GM23338 (cell line): ENCODE results near the gene STIP1. TPM values are rescaled to one million over a fixed set of nuclear protein-coding genes. Genes with fewer than 3 reads are reported as not detected.

ENCODE experiments used
- ATAC-seq: fragments of 200-7000 bp; cut with Tn5 transposase; 3 replicates; pipeline ENCODE4 v1.9.1; 2020
- DNase-seq: peaks from one replicate; pipeline ENCODE4 v3.0.0-alpha.2; 2015; ENCODE audit warnings: low spot score
- H2AFZ ChIP-seq: fragments of 200-600 bp; sonication (generic); 2 replicates; pipeline ENCODE4 v1.8.0; 2016; ENCODE audit warnings: antibody characterized with exemption, mild to moderate bottlenecking, moderate library complexity
- H3F3A ChIP-seq: fragments of 200-600 bp; sonication (generic); replicated peaks from 2 replicates; pipeline ENCODE4 v1.8.0; 2017; ENCODE audit warnings: antibody characterized with exemption, mixed run types, low read depth
- H3K27ac ChIP-seq: fragments of 200-600 bp; sonication (generic); 2 replicates; pipeline ENCODE4 v1.6.1; 2016; ENCODE audit warnings: low read depth
- H3K27me3 ChIP-seq: fragments of 200-600 bp; sonication (generic); 2 replicates; pipeline ENCODE4 v1.8.0; 2016; ENCODE audit warnings: mild to moderate bottlenecking, mixed run types, moderate library complexity; ENCODE audit not compliant: insufficient read depth
- H3K36me3 ChIP-seq: fragments of 200-600 bp; sonication (generic); 2 replicates; pipeline ENCODE4 v1.8.0; 2016; ENCODE audit warnings: mild to moderate bottlenecking; ENCODE audit not compliant: insufficient read depth
- H3K4me1 ChIP-seq: fragments of 200-600 bp; sonication (generic); 2 replicates; pipeline ENCODE4 v1.8.0; 2016; ENCODE audit warnings: mild to moderate bottlenecking, moderate library complexity; ENCODE audit not compliant: insufficient read depth
- H3K4me2 ChIP-seq: fragments of 200-600 bp; sonication (generic); 2 replicates; pipeline ENCODE4 v1.7.1; 2017; ENCODE audit warnings: mixed run types
- H3K4me3 ChIP-seq: fragments of 200-600 bp; sonication (generic); 2 replicates; pipeline ENCODE4 v1.6.1; 2016; ENCODE audit warnings: mixed run types
- H3K79me2 ChIP-seq: fragments of 200-600 bp; sonication (generic); replicated peaks from 2 replicates; pipeline ENCODE4 v1.8.0; 2017; ENCODE audit warnings: mild to moderate bottlenecking; ENCODE audit not compliant: insufficient read depth
- H3K9me2 ChIP-seq: fragments of 200-600 bp; sonication (generic); 2 replicates; pipeline ENCODE4 v1.8.0; 2017; ENCODE audit not compliant: insufficient read depth
- H4K20me1 ChIP-seq: fragments of 200-600 bp; sonication (generic); replicated peaks from 2 replicates; pipeline ENCODE4 v1.8.0; 2017; ENCODE audit warnings: mild to moderate bottlenecking; ENCODE audit not compliant: insufficient read depth
- H3K27ac Mint-ChIP-seq: 2 replicates; pipeline ENCODE4 v1.8.0; 2020; ENCODE audit warnings: inconsistent platforms, mild to moderate bottlenecking, moderate library complexity, mixed read lengths
- H3K27me3 Mint-ChIP-seq: 3 replicates; pipeline ENCODE4 v1.8.0; 2022; ENCODE audit warnings: low read depth, mild to moderate bottlenecking, moderate library complexity, mixed read lengths, inconsistent platforms; ENCODE audit not compliant: insufficient read depth, poor library complexity
- H3K36me3 Mint-ChIP-seq: 3 replicates; pipeline ENCODE4 v1.8.0; 2021; ENCODE audit warnings: low read depth, mild to moderate bottlenecking, inconsistent platforms, moderate library complexity, mixed read lengths
- H3K4me1 Mint-ChIP-seq: 3 replicates; pipeline ENCODE4 v1.8.0; 2020; ENCODE audit warnings: mild to moderate bottlenecking, inconsistent platforms, mixed read lengths
- H3K4me3 Mint-ChIP-seq: 3 replicates; pipeline ENCODE4 v1.8.0; 2021; ENCODE audit warnings: moderate library complexity, mild to moderate bottlenecking, inconsistent platforms, mixed read lengths
- H3K9me3 Mint-ChIP-seq: 3 replicates; pipeline ENCODE4 v1.8.0; 2020; ENCODE audit warnings: moderate library complexity, mild to moderate bottlenecking, inconsistent platforms, mixed read lengths
- EZH2 ChIP-seq: fragments of 200-600 bp; sonication (generic); IDR thresholded peaks from one replicate; pipeline ENCODE4 v1.8.0; 2017; ENCODE audit warnings: antibody characterized with exemption, mild to moderate bottlenecking, low read depth; ENCODE audit not compliant: unreplicated experiment
- REST ChIP-seq: IDR thresholded peaks from one replicate; pipeline ENCODE4 v1.6.1; 2018; ENCODE audit warnings: antibody characterized with exemption; ENCODE audit not compliant: unreplicated experiment
- STAT1 ChIP-seq: IDR thresholded peaks from one replicate; pipeline ENCODE4 v1.6.1; 2016; ENCODE audit warnings: antibody characterized with exemption; ENCODE audit not compliant: unreplicated experiment
- polyA plus RNA-seq: library from polyadenylated mRNA; unstranded; fragments of >200 nt; fragmentation: Nextera tagmentation; extraction: Ambion mirVana; gene quantifications from 2 replicates; pipeline ENCODE4 v1.2.1, GENCODE V29; 2016
- total RNA-seq: library from RNA; depleted of rRNA; stranded (reverse); fragments of >200 nt; shearing (Covaris generic); gene quantifications from 2 replicates; pipeline ENCODE4 v1.2.3, GENCODE V29; 2014
- TF ChIP-seq, protein P1 (sequence below): fragments of 250-450 bp; sonication (Bioruptor Pico); IDR thresholded peaks from 2 replicates; pipeline ENCODE4 v1.5.0; 2020; ENCODE audit warnings: mild to moderate bottlenecking, moderate library complexity
- TF ChIP-seq, protein P2 (sequence below), 2 experiments: fragments of 200-600 bp in 1 of 2; sonication (generic) in 1 of 2; conservative IDR thresholded peaks; 2 replicates each; pipeline versions ENCODE4 v1.5.1 to v1.6.1; 2016 to 2017; ENCODE audit warnings: antibody characterized with exemption in 2 of 2, low read depth in 2 of 2, mild to moderate bottlenecking in 2 of 2, moderate library complexity in 1 of 2

The STIP1 gene
- total and polyA plus RNA-seq, 2 experiments from 2014 or later = 213 to 351 TPM

DNA sequence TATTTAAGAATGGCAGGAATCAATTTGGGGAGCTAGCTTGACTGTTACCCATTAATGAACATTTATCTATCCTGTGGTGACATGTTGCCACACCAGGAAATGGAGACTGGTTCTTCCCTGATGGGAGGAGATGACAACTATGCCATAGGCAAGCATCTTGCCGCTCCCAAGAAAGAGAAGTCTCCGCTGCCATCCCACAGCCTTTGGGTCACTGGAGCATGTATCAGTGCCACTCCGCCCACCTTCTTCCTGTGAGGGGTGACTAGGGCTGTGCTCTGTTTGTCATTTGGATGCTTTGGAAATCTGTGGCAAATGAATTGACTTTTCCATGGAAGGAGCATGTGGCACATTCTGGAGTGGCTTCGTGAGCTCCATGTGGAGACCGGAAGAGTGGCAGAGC lies 6.5 kb downstream of the STIP1 start (continued):
- TF ChIP-seq, protein P1, sequence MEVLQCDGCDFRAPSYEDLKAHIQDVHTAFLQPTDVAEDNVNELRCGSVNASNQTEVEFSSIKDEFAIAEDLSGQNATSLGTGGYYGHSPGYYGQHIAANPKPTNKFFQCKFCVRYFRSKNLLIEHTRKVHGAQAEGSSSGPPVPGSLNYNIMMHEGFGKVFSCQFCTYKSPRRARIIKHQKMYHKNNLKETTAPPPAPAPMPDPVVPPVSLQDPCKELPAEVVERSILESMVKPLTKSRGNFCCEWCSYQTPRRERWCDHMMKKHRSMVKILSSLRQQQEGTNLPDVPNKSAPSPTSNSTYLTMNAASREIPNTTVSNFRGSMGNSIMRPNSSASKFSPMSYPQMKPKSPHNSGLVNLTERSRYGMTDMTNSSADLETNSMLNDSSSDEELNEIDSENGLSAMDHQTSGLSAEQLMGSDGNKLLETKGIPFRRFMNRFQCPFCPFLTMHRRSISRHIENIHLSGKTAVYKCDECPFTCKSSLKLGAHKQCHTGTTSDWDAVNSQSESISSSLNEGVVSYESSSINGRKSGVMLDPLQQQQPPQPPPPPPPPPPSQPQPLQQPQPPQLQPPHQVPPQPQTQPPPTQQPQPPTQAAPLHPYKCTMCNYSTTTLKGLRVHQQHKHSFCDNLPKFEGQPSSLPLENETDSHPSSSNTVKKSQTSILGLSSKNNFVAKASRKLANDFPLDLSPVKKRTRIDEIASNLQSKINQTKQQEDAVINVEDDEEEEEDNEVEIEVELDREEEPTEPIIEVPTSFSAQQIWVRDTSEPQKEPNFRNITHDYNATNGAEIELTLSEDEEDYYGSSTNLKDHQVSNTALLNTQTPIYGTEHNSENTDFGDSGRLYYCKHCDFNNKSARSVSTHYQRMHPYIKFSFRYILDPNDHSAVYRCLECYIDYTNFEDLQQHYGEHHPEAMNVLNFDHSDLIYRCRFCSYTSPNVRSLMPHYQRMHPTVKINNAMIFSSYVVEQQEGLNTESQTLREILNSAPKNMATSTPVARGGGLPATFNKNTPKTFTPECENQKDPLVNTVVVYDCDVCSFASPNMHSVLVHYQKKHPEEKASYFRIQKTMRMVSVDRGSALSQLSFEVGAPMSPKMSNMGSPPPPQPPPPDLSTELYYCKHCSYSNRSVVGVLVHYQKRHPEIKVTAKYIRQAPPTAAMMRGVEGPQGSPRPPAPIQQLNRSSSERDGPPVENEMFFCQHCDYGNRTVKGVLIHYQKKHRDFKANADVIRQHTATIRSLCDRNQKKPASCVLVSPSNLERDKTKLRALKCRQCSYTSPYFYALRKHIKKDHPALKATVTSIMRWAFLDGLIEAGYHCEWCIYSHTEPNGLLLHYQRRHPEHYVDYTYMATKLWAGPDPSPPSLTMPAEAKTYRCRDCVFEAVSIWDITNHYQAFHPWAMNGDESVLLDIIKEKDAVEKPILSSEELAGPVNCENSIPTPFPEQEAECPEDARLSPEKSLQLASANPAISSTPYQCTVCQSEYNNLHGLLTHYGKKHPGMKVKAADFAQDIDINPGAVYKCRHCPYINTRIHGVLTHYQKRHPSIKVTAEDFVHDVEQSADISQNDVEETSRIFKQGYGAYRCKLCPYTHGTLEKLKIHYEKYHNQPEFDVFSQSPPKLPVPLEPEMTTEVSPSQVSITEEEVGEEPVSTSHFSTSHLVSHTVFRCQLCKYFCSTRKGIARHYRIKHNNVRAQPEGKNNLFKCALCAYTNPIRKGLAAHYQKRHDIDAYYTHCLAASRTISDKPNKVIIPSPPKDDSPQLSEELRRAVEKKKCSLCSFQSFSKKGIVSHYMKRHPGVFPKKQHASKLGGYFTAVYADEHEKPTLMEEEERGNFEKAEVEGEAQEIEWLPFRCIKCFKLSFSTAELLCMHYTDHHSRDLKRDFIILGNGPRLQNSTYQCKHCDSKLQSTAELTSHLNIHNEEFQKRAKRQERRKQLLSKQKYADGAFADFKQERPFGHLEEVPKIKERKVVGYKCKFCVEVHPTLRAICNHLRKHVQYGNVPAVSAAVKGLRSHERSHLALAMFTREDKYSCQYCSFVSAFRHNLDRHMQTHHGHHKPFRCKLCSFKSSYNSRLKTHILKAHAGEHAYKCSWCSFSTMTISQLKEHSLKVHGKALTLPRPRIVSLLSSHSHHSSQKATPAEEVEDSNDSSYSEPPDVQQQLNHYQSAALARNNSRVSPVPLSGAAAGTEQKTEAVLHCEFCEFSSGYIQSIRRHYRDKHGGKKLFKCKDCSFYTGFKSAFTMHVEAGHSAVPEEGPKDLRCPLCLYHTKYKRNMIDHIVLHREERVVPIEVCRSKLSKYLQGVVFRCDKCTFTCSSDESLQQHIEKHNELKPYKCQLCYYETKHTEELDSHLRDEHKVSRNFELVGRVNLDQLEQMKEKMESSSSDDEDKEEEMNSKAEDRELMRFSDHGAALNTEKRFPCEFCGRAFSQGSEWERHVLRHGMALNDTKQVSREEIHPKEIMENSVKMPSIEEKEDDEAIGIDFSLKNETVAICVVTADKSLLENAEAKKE (CRISPR knock-in tag) = no peak
- TF ChIP-seq EZH2 = no peak

DNA sequence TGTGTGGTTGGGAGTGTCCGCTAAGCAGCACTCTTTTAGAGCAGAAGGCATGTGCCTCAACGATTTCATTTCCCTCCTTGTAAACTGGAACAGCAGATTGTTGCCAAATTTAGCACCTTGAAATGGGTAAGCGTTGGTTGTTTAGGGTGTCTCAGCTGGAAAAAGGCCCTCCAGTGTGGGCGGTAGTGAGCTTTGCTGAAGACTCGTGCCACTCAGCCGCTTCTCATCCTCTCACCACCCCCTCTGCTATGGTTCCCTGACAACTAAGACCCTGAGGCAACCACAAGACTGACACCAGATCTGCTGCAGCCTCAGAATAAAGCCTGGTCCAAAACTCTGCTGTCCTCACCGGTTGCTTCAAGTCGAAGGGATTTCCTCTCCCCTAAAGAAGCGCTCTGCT lies 10.7 kb downstream of the STIP1 start:
- H3K27me3 ChIP-seq = no peaks in the 10 kb centered on the region
- H3F3A ChIP-seq = peaks cover 66% of the 10 kb centered on the region
- Mint-ChIP-seq H3K36me3 (peaks cover 94% of the 10 kb centered on the region), H3K27me3 (peaks cover 2% of the 10 kb centered on the region), H3K9me3 (no peaks in the 10 kb centered on the region), H3K4me1 (no peaks in the 10 kb centered on the region), H3K4me3 (no peak overlapping the region), H3K27ac (no peak overlapping the region)
- H3K79me2 ChIP-seq = peaks cover 18% of the 10 kb centered on the region; the same call in 1 of the 2 replicates
- H3K9me2 ChIP-seq = no peaks in the 10 kb centered on the region
- DNase-seq (no peak), ATAC-seq (no peak)
- H3K4me2 ChIP-seq = no peak overlapping the region
- no peak overlapping the region for H3K27ac ChIP-seq
- H3K36me3 ChIP-seq = peaks cover 88% of the 10 kb centered on the region
- no peaks in the 10 kb centered on the region for H3K4me1 ChIP-seq
- no peak overlapping the region for H2AFZ ChIP-seq
- H4K20me1 ChIP-seq = peaks cover 70% of the 10 kb centered on the region
- H3K4me3 ChIP-seq = no peak overlapping the region
- TF ChIP-seq, protein P2, sequence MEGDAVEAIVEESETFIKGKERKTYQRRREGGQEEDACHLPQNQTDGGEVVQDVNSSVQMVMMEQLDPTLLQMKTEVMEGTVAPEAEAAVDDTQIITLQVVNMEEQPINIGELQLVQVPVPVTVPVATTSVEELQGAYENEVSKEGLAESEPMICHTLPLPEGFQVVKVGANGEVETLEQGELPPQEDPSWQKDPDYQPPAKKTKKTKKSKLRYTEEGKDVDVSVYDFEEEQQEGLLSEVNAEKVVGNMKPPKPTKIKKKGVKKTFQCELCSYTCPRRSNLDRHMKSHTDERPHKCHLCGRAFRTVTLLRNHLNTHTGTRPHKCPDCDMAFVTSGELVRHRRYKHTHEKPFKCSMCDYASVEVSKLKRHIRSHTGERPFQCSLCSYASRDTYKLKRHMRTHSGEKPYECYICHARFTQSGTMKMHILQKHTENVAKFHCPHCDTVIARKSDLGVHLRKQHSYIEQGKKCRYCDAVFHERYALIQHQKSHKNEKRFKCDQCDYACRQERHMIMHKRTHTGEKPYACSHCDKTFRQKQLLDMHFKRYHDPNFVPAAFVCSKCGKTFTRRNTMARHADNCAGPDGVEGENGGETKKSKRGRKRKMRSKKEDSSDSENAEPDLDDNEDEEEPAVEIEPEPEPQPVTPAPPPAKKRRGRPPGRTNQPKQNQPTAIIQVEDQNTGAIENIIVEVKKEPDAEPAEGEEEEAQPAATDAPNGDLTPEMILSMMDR (conservative IDR thresholded peaks at IDR 0.05; ENCODE audit: low read depth in 2 of 2) = no peak
- no peak for TF ChIP-seq REST
- TF ChIP-seq STAT1 = no peak
